Measurements from ENCODE around the gene DHH.

DHH gene

DNA sequence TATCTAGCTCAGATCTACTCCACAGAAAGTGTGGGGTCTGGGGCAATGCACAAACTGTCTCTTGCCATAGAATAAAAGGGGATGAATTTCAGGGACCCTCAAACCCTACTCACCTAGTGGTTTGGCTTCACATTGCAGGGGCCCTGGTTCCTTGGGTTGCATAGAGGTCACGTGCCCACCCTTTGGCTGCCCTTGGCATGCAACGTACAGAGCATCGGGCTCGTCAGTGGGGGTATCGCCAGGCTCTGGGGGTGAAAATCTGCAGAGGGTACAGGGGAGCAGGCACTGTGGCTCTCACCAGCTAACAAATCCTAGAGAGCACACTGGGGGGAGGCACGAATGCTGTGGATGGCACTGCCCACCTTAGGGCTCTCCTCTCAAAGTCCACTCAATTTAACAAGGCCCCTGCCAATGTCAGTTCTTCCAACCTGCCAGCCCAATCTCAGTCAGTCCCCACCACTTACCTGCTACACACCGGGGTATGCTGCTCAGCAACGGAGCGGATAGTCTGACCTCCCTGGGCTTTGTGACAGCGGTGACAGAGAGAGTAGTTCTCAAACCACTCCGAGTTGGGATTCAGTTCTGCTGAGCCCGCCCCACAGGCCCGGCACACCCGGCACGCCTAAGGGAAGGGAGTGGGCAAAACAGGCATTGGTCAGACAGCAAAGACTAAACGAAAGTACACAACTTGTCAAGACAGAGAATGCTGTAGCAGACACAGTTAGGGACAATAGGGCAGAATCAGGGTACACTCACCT is 42.0 kb downstream of the DHH start:
- Histone ChIP-seq H3K4me2 (ENCODE audit: low read length) (no peak overlapping the region), H4K5ac (ENCODE audit: low read length) (no peak overlapping the region), H3K18ac (ENCODE audit: low read length) (no peak overlapping the region), H3K4ac (ENCODE audit: low read depth, low read length) (no peak overlapping the region), H3K4me1 (ENCODE audit: control insufficient read depth, low read depth, low read length) (peaks cover 5% of the 10 kb centered on the region), H3K56ac (ENCODE audit: low read length) (no peak overlapping the region), H2BK5ac (ENCODE audit: low read length) (no peak overlapping the region), H3K23ac (ENCODE audit: low read length) (no peak overlapping the region), H2BK120ac (ENCODE audit: low read depth, low read length) (no peak overlapping the region), H2BK15ac (replicated peaks; ENCODE audit: low read depth) (no peak overlapping the region), H3K79me1 (ENCODE audit: low read length) (peaks cover 36% of the 10 kb centered on the region), H4K8ac (ENCODE audit: low read depth, low read length) (no peak overlapping the region), H2AK5ac (ENCODE audit: low read length) (no peak overlapping the region), H3K36me3 (ENCODE audit: control insufficient read depth, insufficient read depth, low read length) (peaks cover 38% of the 10 kb centered on the region), H3K27me3 (ENCODE audit: insufficient read depth, low read length, poor library complexity) (no peaks in the 10 kb centered on the region), H3K27ac (ENCODE audit: low read depth, low read length) (no peak overlapping the region), H3K79me2 (ENCODE audit: control insufficient read depth, insufficient read depth, low read length) (peaks cover 40% of the 10 kb centered on the region), H3K9ac (ENCODE audit: low read length) (no peak overlapping the region), H3K4me3 (ENCODE audit: low read length) (no peak overlapping the region)
- no CpG with 5 or more reads among the region's 16 CpGs for WGBS (ENCODE audit: extremely low coverage, insufficient coverage, low lambda C conversion rate)
- DNase-seq: no peak

DNA sequence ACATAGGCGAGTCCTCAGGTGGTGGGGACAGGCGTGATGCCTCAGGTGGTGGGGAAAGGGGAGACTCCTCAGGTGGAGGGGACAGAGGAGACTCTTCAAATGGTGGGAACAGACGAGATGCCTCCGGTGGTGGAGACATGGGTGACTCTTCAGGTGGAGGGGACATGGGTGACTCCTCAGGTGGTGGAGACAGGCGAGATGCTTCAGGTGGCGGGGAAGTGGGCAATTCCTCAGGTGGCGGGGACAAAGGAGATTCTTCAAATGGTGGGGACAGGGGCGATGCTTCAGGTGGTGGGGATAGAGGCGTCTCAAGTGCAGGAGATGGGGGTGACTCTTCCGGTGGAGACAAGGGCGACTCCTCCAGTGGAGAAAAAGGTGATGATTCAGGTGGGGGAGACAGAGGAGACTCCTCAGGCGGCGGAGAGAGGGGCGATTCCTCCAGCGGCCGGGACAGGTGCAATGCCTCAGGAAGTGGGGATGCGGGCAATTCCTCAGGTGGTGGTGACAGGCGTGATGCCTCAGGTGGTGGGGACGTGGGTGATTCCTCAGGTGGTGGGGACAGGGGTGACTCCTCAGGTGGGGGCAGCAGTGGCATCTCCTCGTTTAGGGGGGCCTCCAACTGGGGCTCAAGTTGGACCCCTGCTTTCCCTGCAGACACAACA is 42.7 kb downstream of the DHH start:
- DNase-seq: no peak
- H3K4me3 ChIP-seq (ENCODE audit: low read length): no peak overlapping the region
- H3K4me1 ChIP-seq (ENCODE audit: control insufficient read depth, low read depth, low read length): peaks cover 2% of the 10 kb centered on the region
- no peaks in the 10 kb centered on the region for H3K27me3 ChIP-seq (ENCODE audit: insufficient read depth, low read length, poor library complexity)
- no peak overlapping the region for H2AK5ac ChIP-seq (ENCODE audit: low read length)
- H2BK120ac ChIP-seq (ENCODE audit: low read depth, low read length): no peak overlapping the region
- peaks cover 33% of the 10 kb centered on the region for H3K79me1 ChIP-seq (ENCODE audit: low read length)
- H3K4me2 ChIP-seq (ENCODE audit: low read length): no peak overlapping the region
- peaks cover 33% of the 10 kb centered on the region for H3K79me2 ChIP-seq (ENCODE audit: control insufficient read depth, insufficient read depth, low read length)
- no CpG with 5 or more reads among the region's 20 CpGs for WGBS (ENCODE audit: extremely low coverage, insufficient coverage, low lambda C conversion rate)
- H3K23ac ChIP-seq (ENCODE audit: low read length): no peak overlapping the region
- H3K4ac ChIP-seq (ENCODE audit: low read depth, low read length): no peak overlapping the region
- no peak overlapping the region for H4K5ac ChIP-seq (ENCODE audit: low read length)
- H3K27ac ChIP-seq (ENCODE audit: low read depth, low read length): no peak overlapping the region
- H4K8ac ChIP-seq (ENCODE audit: low read depth, low read length): no peak overlapping the region
- H3K18ac ChIP-seq (ENCODE audit: low read length): no peak overlapping the region
- H3K36me3 ChIP-seq (ENCODE audit: control insufficient read depth, insufficient read depth, low read length): peaks cover 40% of the 10 kb centered on the region
- no peak overlapping the region for H2BK5ac ChIP-seq (ENCODE audit: low read length)
- no peak overlapping the region for H3K9ac ChIP-seq (ENCODE audit: low read length)
- no peak overlapping the region for H3K56ac ChIP-seq (ENCODE audit: low read length)
- no peak overlapping the region for H2BK15ac ChIP-seq (replicated peaks; ENCODE audit: low read depth)

- Histone ChIP-seq H3K36me3 (ENCODE audit: control insufficient read depth, insufficient read depth, low read length) (peaks cover 42% of the 10 kb centered on the region), H3K23ac (ENCODE audit: low read length) (no peak overlapping the region)
- WGBS (ENCODE audit: extremely low coverage, insufficient coverage, low lambda C conversion rate): no CpG with 5 or more reads among the region's 18 CpGs
These were observed 43.2 kb downstream of the DHH start for GRCh38 chr12:49051373-49051764.

GRCh38 chr12:49050507-49051372 is 43.9 kb downstream of the DHH start:
- Histone ChIP-seq H3K9ac (ENCODE audit: low read length) (no peak overlapping the region), H3K4me2 (ENCODE audit: low read length) (no peak overlapping the region), H3K4me3 (ENCODE audit: low read length) (no peak overlapping the region), H2BK120ac (ENCODE audit: low read depth, low read length) (no peak overlapping the region), H3K23ac (ENCODE audit: low read length) (no peak overlapping the region), H3K4me1 (ENCODE audit: control insufficient read depth, low read depth, low read length) (no peaks in the 10 kb centered on the region), H4K8ac (ENCODE audit: low read depth, low read length) (no peak overlapping the region), H3K27ac (ENCODE audit: low read depth, low read length) (no peak overlapping the region), H3K27me3 (ENCODE audit: insufficient read depth, low read length, poor library complexity) (no peaks in the 10 kb centered on the region), H3K79me1 (ENCODE audit: low read length) (peaks cover 29% of the 10 kb centered on the region), H2BK15ac (replicated peaks; ENCODE audit: low read depth) (no peak overlapping the region), H3K4ac (ENCODE audit: low read depth, low read length) (no peak overlapping the region), H3K56ac (ENCODE audit: low read length) (no peak overlapping the region), H3K79me2 (ENCODE audit: control insufficient read depth, insufficient read depth, low read length) (peaks cover 22% of the 10 kb centered on the region), H2AK5ac (ENCODE audit: low read length) (no peak overlapping the region), H3K18ac (ENCODE audit: low read length) (no peak overlapping the region), H3K36me3 (ENCODE audit: control insufficient read depth, insufficient read depth, low read length) (peaks cover 47% of the 10 kb centered on the region), H2BK5ac (ENCODE audit: low read length) (no peak overlapping the region), H4K5ac (ENCODE audit: low read length) (no peak overlapping the region)
- DNase-seq: no peak
- whole genome bisulfite sequencing (ENCODE audit: extremely low coverage, insufficient coverage, low lambda C conversion rate): no CpG with 5 or more reads among the region's 13 CpGs

More at GRCh38 chr12:49051373-49051764, 43.2 kb downstream of the DHH start:
- no peak overlapping the region for H3K4me2 ChIP-seq (ENCODE audit: low read length)
- no peak overlapping the region for H2BK120ac ChIP-seq (ENCODE audit: low read depth, low read length)
- no peak overlapping the region for H2BK5ac ChIP-seq (ENCODE audit: low read length)
- H2AK5ac ChIP-seq (ENCODE audit: low read length): no peak overlapping the region
- H2BK15ac ChIP-seq (replicated peaks; ENCODE audit: low read depth): no peak overlapping the region
- no peak overlapping the region for H3K4ac ChIP-seq (ENCODE audit: low read depth, low read length)
- H3K27ac ChIP-seq (ENCODE audit: low read depth, low read length): no peak overlapping the region
- H3K18ac ChIP-seq (ENCODE audit: low read length): no peak overlapping the region
- H3K79me2 ChIP-seq (ENCODE audit: control insufficient read depth, insufficient read depth, low read length): peaks cover 28% of the 10 kb centered on the region
- H3K9ac ChIP-seq (ENCODE audit: low read length): no peak overlapping the region
- peaks cover 30% of the 10 kb centered on the region for H3K79me1 ChIP-seq (ENCODE audit: low read length)
- H4K8ac ChIP-seq (ENCODE audit: low read depth, low read length): no peak overlapping the region
- no peak for DNase-seq
- H3K4me3 ChIP-seq (ENCODE audit: low read length): no peak overlapping the region
- no peak overlapping the region for H3K56ac ChIP-seq (ENCODE audit: low read length)
- no peaks in the 10 kb centered on the region for H3K27me3 ChIP-seq (ENCODE audit: insufficient read depth, low read length, poor library complexity)
- no peaks in the 10 kb centered on the region for H3K4me1 ChIP-seq (ENCODE audit: control insufficient read depth, low read depth, low read length)
- no peak overlapping the region for H4K5ac ChIP-seq (ENCODE audit: low read length)

DNA sequence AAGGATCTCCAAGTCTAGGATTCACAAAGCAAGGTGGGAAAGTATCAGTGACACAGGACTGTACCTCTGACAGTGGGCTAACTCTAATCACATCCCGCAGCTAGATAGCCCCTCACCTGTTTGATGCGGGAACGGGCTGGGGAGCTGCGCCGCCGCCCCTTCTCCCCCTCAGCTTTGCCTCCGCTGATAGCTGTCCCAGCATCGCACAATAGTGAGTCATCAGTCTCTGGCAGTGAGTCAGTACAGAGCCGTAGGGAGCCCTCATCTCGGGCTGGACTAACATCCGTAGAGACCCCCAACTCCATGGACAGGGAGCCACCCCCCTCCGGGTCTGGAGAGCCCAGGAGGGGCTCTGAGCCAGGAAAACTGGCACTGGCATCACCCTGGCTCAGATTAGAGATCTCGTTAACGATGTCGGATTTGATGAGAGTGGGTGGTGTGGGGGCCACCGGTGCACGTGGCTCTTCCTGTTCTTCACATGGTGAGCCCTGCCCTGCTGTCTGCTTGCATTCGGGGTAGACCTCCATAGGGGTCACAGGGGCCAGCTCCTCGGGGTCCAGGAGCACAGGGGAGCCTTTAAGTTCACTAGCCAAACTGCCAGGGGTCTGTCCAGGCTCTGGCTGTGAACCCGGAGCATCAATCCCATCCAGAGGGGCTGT is 44.9 kb downstream of the DHH start:
- Histone ChIP-seq H3K27me3 (ENCODE audit: insufficient read depth, low read length, poor library complexity) (no peaks in the 10 kb centered on the region), H2AK5ac (ENCODE audit: low read length) (no peak overlapping the region), H4K8ac (ENCODE audit: low read depth, low read length) (no peak overlapping the region), H3K4ac (ENCODE audit: low read depth, low read length) (no peak overlapping the region), H2BK120ac (ENCODE audit: low read depth, low read length) (no peak overlapping the region), H3K4me3 (ENCODE audit: low read length) (no peak overlapping the region), H3K27ac (ENCODE audit: low read depth, low read length) (no peak overlapping the region), H3K56ac (ENCODE audit: low read length) (no peak overlapping the region), H3K18ac (ENCODE audit: low read length) (no peak overlapping the region), H2BK5ac (ENCODE audit: low read length) (no peak overlapping the region), H3K36me3 (ENCODE audit: control insufficient read depth, insufficient read depth, low read length) (peaks cover 50% of the 10 kb centered on the region), H3K23ac (ENCODE audit: low read length) (no peak overlapping the region), H2BK15ac (replicated peaks; ENCODE audit: low read depth) (no peak overlapping the region), H3K4me1 (ENCODE audit: control insufficient read depth, low read depth, low read length) (no peaks in the 10 kb centered on the region), H4K5ac (ENCODE audit: low read length) (no peak overlapping the region), H3K79me2 (ENCODE audit: control insufficient read depth, insufficient read depth, low read length) (peaks cover 11% of the 10 kb centered on the region), H3K79me1 (ENCODE audit: low read length) (peaks cover 21% of the 10 kb centered on the region), H3K4me2 (ENCODE audit: low read length) (no peak overlapping the region), H3K9ac (ENCODE audit: low read length) (no peak overlapping the region)
- no CpG with 5 or more reads among the region's 20 CpGs for WGBS (ENCODE audit: extremely low coverage, insufficient coverage, low lambda C conversion rate)
- DNase-seq: no peak
